ENCODE results near the gene OGFRL1.

The OGFRL1 gene

DNA sequence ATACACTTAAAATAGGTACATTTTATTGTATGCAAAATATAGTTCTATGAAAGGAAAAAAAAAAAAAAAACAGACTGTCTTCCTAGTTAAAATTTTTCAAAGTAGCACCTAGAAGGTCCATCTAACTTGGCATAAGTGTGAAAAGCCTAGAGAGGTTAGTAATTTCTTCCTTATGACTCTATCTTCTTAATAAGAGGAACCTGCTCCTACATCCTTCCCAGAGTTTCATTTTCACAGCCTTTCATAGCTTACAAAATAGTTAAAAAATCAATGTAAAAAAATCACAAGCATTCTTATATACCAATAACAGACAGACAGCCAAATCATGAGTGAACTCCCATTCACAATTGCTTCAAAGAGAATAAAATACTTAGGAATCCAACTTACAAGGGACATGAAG lies 28.8 kb downstream of the OGFRL1 start:
- no peak for TF ChIP-seq ZFX (IDR thresholded peaks at IDR 0.05; ENCODE audit: borderline replicate concordance)
- TF ChIP-seq, protein P1, sequence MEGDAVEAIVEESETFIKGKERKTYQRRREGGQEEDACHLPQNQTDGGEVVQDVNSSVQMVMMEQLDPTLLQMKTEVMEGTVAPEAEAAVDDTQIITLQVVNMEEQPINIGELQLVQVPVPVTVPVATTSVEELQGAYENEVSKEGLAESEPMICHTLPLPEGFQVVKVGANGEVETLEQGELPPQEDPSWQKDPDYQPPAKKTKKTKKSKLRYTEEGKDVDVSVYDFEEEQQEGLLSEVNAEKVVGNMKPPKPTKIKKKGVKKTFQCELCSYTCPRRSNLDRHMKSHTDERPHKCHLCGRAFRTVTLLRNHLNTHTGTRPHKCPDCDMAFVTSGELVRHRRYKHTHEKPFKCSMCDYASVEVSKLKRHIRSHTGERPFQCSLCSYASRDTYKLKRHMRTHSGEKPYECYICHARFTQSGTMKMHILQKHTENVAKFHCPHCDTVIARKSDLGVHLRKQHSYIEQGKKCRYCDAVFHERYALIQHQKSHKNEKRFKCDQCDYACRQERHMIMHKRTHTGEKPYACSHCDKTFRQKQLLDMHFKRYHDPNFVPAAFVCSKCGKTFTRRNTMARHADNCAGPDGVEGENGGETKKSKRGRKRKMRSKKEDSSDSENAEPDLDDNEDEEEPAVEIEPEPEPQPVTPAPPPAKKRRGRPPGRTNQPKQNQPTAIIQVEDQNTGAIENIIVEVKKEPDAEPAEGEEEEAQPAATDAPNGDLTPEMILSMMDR (IDR thresholded peaks at IDR 0.05): no peak
- H3K27ac ChIP-seq: no peak overlapping the region

GRCh38 chr6:71320041-71320440 lies 31.4 kb downstream of the OGFRL1 start:
- no peak for TF ChIP-seq ZFX (IDR thresholded peaks at IDR 0.05; ENCODE audit: borderline replicate concordance)
- TF ChIP-seq, protein P1 (IDR thresholded peaks at IDR 0.05): no peak
- H3K27ac ChIP-seq: no peak overlapping the region

DNA sequence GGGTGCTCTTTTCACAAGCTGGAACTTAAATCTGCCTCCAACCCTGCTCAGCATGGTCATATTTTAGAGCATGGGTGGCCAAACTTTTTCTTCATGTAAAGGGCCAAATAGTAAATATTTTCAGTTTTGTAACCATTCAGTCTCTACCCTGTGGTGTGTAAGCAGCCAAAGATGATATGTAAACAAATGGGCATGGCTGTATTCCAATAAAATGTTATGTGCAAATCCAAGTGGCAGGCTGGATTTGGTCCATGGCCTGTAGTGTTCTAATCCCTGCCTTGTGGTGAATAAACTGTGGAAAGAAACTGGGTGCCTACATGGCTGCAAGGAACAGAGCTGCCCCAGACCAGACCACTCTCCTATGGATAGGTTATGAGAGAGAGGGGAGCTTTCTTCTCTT lies 32.7 kb downstream of the OGFRL1 start:
- TF ChIP-seq, protein P1 (IDR thresholded peaks at IDR 0.05): no peak
- no peak for TF ChIP-seq ZFX (IDR thresholded peaks at IDR 0.05; ENCODE audit: borderline replicate concordance)
- H3K27ac ChIP-seq: no peak overlapping the region

DNA sequence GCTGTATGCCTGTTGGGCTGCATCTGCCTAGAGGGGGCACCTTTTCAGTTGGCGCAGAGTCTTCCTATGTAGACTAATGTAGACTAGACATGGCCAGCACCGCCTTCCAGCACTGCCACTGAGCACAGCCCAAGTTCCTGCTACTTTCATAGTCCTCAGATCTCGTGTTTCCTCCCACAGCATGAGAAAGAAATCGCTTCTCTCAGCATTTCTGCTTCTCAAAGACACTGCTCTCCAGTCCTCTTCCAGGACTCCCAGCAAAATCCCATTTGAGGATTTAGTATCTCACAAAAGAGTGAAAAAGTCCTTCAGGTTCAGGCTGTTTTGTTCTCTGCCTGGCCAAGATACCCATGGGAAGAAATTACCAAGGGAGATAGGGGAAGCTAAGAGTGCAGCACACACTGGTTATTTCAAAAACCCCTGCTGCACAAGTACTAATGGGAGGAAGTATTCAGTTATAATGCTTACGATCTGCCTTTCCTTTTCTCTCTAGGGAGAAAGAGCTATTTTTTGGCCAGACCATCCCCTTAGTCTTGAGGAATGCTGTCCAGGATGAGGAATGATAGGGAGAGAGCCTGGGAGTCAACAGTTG lies 35.7 kb downstream of the OGFRL1 start:
- H3K27ac ChIP-seq: no peak overlapping the region
- TF ChIP-seq ZFX (IDR thresholded peaks at IDR 0.05; ENCODE audit: borderline replicate concordance): no peak
- TF ChIP-seq, protein P1 (IDR thresholded peaks at IDR 0.05): no peak

DNA sequence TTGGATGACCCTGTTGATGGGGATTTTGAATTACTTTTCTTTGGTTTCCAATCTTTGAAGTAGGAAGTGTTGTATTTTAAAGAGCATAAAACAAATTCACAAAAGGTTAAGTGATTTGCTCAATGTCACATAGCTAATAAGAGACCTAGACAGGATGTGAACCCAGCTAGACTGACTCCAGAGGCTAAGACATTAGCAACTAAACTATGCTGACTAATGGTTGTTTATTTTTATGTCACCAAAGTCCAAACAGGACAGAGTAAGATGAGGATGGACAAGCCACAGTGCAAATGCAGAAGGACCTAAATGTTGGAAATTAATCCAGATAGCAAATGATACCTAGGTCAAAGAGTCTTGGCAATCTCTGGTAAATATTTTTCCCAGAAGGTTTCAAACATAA lies 38.0 kb downstream of the OGFRL1 start:
- H3K27ac ChIP-seq: no peak overlapping the region
- TF ChIP-seq, protein P1 (IDR thresholded peaks at IDR 0.05): no peak
- TF ChIP-seq ZFX (IDR thresholded peaks at IDR 0.05; ENCODE audit: borderline replicate concordance): no peak

DNA sequence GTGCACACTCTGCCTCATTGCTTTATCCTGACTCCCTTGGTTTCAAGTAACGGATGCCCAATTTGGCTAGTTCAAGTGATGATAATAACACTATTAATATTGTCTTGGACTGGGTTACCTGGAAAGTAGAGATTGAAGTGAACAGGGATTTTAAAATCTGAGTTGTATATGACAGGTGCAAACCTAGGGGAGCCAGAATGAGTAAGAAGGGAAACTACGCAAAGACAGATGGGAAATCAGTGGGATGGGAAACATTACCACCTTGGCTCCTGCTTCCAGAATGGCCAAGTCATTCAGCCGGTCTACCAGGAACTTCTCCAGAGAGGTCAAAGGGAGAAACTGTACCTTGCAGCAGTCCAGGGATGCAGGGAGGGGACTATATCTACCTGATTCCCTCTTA lies 41.9 kb downstream of the OGFRL1 start:
- no peak overlapping the region for H3K27ac ChIP-seq
- TF ChIP-seq, protein P1 (IDR thresholded peaks at IDR 0.05): no peak

DNA sequence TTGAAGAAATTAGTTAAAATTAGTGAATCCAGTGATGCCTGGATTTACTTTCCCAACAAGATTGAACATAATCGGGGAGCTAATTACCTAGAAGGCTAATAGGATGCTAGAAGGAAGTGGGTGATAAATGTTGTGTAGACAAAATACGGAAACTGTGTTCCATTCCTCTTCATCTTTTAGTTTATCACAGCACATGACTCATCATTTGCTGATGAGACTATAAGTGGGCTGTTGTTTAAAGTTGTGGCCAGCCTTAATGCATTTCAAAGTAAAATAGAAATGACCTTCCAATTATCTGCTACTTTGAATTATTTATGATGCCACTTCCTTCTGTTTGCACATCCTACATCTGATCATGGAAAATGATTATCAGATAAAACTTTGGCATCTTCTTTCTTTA lies 43.4 kb downstream of the OGFRL1 start:
- TF ChIP-seq, protein P1 (IDR thresholded peaks at IDR 0.05): no peak
- no peak for TF ChIP-seq ZFX (IDR thresholded peaks at IDR 0.05; ENCODE audit: borderline replicate concordance)
- no peak overlapping the region for H3K27ac ChIP-seq

Measured in 22Rv1 (cell line).